HG03460 (cell line): ENCODE measurements around the gene RXRA.

Source experiments
- ATAC-seq: cut with Tn5 transposase; IDR thresholded peaks from one replicate; pipeline ENCODE4 v1.9.1; 2021; ENCODE audit not compliant: unreplicated experiment

Gene RXRA

GRCh38 chr9:134427153-134427782, 101.0 kb downstream of the RXRA start:
- ATAC-seq, result no peak

- no peak for ATAC-seq
Measured at GRCh38 chr9:134428559-134428958, 102.3 kb downstream of the RXRA start.

GRCh38 chr9:134429007-134429406, 102.8 kb downstream of the RXRA start:
- no peak for ATAC-seq

- no peak for ATAC-seq
Measured at GRCh38 chr9:134429481-134429880, 103.2 kb downstream of the RXRA start.

GRCh38 chr9:134431095-134431494, 104.8 kb downstream of the RXRA start:
- no peak for ATAC-seq

- no peak for ATAC-seq
Measured at GRCh38 chr9:134431626-134432025, 105.4 kb downstream of the RXRA start.

- ATAC-seq, result no peak
Measured at GRCh38 chr9:134432471-134432870, 106.2 kb downstream of the RXRA start.

- no peak for ATAC-seq
Measured at GRCh38 chr9:134433101-134433500, 106.8 kb downstream of the RXRA start.

- ATAC-seq, result no peak
Measured at GRCh38 chr9:134433909-134434882, 107.9 kb downstream of the RXRA start.

GRCh38 chr9:134434894-134435506, 108.7 kb downstream of the RXRA start:
- no peak for ATAC-seq

GRCh38 chr9:134435550-134436378, 109.5 kb downstream of the RXRA start:
- no peak for ATAC-seq

GRCh38 chr9:134436379-134436762, 110.1 kb downstream of the RXRA start:
- ATAC-seq, result no peak

GRCh38 chr9:134436911-134437310, 110.7 kb downstream of the RXRA start:
- ATAC-seq, result no peak

GRCh38 chr9:134437403-134438194, 111.3 kb downstream of the RXRA start:
- no peak for ATAC-seq

GRCh38 chr9:134438195-134438788, 112.0 kb downstream of the RXRA start:
- no peak for ATAC-seq

- ATAC-seq, result no peak
Measured at GRCh38 chr9:134439368-134439784, 113.1 kb downstream of the RXRA start.

GRCh38 chr9:134440636-134441226, 114.5 kb downstream of the RXRA start:
- no peak for ATAC-seq

GRCh38 chr9:134441227-134442084, 115.2 kb downstream of the RXRA start:
- no peak for ATAC-seq
